Calu3 (cell line): ENCODE data around the gene HYCC1. TPM values are rescaled to one million over a fixed set of nuclear protein-coding genes. Genes with fewer than 3 reads are reported as not detected.

Source experiments
- BruUV-seq: library from RNA; stranded (reverse); fragments of 400-500 nt; replicated peaks from 2 replicates; lab custom pipeline; 2021; lab: Mats Ljungman, UMichigan
- CTCF ChIA-PET: fragments of 300-600 bp; sonication (Branson Sonifier 250); formaldehyde crosslinking; loops from one replicate; lab custom pipeline; 2022; ENCODE audit warnings: antibody characterized with exemption; lab: Charles Lee
- DNase-seq: peaks from one replicate; pipeline ENCODE4 v3.0.0; 2022
- H3K27ac Mint-ChIP-seq: one replicate; pipeline ENCODE4 v1.8.0; 2022; ENCODE audit warnings: mixed read lengths; ENCODE audit not compliant: unreplicated experiment
- H3K27me3 Mint-ChIP-seq: one replicate; pipeline ENCODE4 v1.8.0; 2022; ENCODE audit warnings: mixed read lengths; ENCODE audit not compliant: unreplicated experiment
- H3K36me3 Mint-ChIP-seq: one replicate; pipeline ENCODE4 v1.8.0; 2022; ENCODE audit warnings: mild to moderate bottlenecking, moderate library complexity, mixed read lengths; ENCODE audit not compliant: insufficient read depth, unreplicated experiment
- H3K4me1 Mint-ChIP-seq: one replicate; pipeline ENCODE4 v1.8.0; 2022; ENCODE audit warnings: mild to moderate bottlenecking, low read depth, mixed read lengths; ENCODE audit not compliant: unreplicated experiment
- H3K4me3 Mint-ChIP-seq: one replicate; pipeline ENCODE4 v1.8.0; 2022; ENCODE audit warnings: mild to moderate bottlenecking, low read depth, moderate library complexity, mixed read lengths; ENCODE audit not compliant: unreplicated experiment
- H3K9me3 Mint-ChIP-seq: one replicate; pipeline ENCODE4 v1.8.0; 2022; ENCODE audit warnings: low read depth, mixed read lengths; ENCODE audit not compliant: unreplicated experiment
- CTCF ChIP-seq: fragments of 200-600 bp; IDR thresholded peaks from one replicate; pipeline ENCODE4 v1.8.0; 2022; ENCODE audit warnings: antibody characterized with exemption; ENCODE audit not compliant: unreplicated experiment
- intact Hi-C: fragments of 100-400 bp; cut with micrococcal nuclease; formaldehyde crosslinking; loops from one replicate; pipeline ENCODE4 v1.10.0; 2022; ENCODE audit not compliant: unreplicated experiment
- total RNA-seq: library from RNA; stranded (reverse); gene quantifications from 2 replicates; pipeline ENCODE4 v1.2.3, GENCODE V29; 2022

The HYCC1 gene
- total RNA-seq, 1 experiment from 2014 or later, result 12.7 TPM

GRCh38 chr7:23020742-23021401 lies 6.9 kb upstream of the HYCC1 start:
- intact Hi-C loops, result no loop called here
- TF ChIP-seq CTCF, result no peak
- peak; percentile 11 for DNase-seq
- CTCF ChIA-PET, result interaction anchor here (0.7 to 0.9 kb wide), 2 partner anchors 9 to 23 kb away, joined by 3 read pairs; no protein-coding TSS in a partner anchor
- peaks cover 14% of the 10 kb centered on the region for H3K27me3 Mint-ChIP-seq
- no peaks in the 10 kb centered on the region for H3K9me3 Mint-ChIP-seq
- H3K4me1 Mint-ChIP-seq, result peaks cover 37% of the 10 kb centered on the region
- no TSS peak for BruUV-seq
- no peaks in the 10 kb centered on the region for H3K36me3 Mint-ChIP-seq
- H3K4me3 Mint-ChIP-seq, result no peak overlapping the region
- H3K27ac Mint-ChIP-seq, result peak overlapping the region; percentile 9

- Mint-ChIP-seq H3K4me3 (no peak overlapping the region), H3K27me3 (peaks cover 6% of the 10 kb centered on the region), H3K27ac (no peak overlapping the region), H3K4me1 (peaks cover 44% of the 10 kb centered on the region), H3K36me3 (no peaks in the 10 kb centered on the region), H3K9me3 (no peaks in the 10 kb centered on the region)
- intact Hi-C loops, result no loop called here
- no peak for DNase-seq
- BruUV-seq, result no TSS peak
- TF ChIP-seq CTCF, result no peak
- CTCF ChIA-PET, result interaction anchor here (0.8 kb wide), 1 partner anchor 255 kb away, joined by 16 read pairs; no protein-coding TSS in a partner anchor
These were observed 4.8 kb upstream of the HYCC1 start for GRCh38 chr7:23018750-23019149.

GRCh38 chr7:23017309-23017708 lies 3.4 kb upstream of the HYCC1 start:
- Mint-ChIP-seq H3K4me3 (no peak overlapping the region), H3K36me3 (no peaks in the 10 kb centered on the region), H3K27me3 (no peaks in the 10 kb centered on the region), H3K9me3 (no peaks in the 10 kb centered on the region), H3K4me1 (peaks cover 38% of the 10 kb centered on the region), H3K27ac (no peak overlapping the region)
- TF ChIP-seq CTCF, result no peak
- BruUV-seq, result no TSS peak
- no peak for DNase-seq
- CTCF ChIA-PET, result no interaction called here
- intact Hi-C loops, result no loop called here

GRCh38 chr7:23016345-23017253 lies 2.7 kb upstream of the HYCC1 start:
- Mint-ChIP-seq H3K9me3 (no peaks in the 10 kb centered on the region), H3K27ac (no peak overlapping the region), H3K36me3 (no peaks in the 10 kb centered on the region), H3K4me1 (peaks cover 31% of the 10 kb centered on the region), H3K27me3 (no peaks in the 10 kb centered on the region), H3K4me3 (no peak overlapping the region)
- no TSS peak for BruUV-seq
- no peak for DNase-seq
- intact Hi-C loops, result no loop called here
- CTCF ChIA-PET, result interaction anchor here (0.6 to 1.0 kb wide), 2 partner anchors 195 to 405 kb away, joined by 4 to 5 read pairs; no protein-coding TSS in a partner anchor
- TF ChIP-seq CTCF, result no peak
